Measurements from ENCODE around the gene SPR.

SPR gene

GRCh38 chr2:72887032-72887739 is at the start of gene SPR:
TSS of gene SPR (plus strand) at chr2:72887408. CDS start at chr2:72887433, 25 bp downstream.
- Histone ChIP-seq H3K4me3 (ENCODE audit: low read depth, low read length) (peak within 1 kb of the TSS; percentile 59), H3K27ac (no peak within 1 kb of the TSS), H3K27me3 (replicated peaks) (peaks cover 2% of the 10 kb centered on the region), H3K36me3 (replicated peaks) (no peaks in the 10 kb centered on the region)
- in situ Hi-C loops (cut with HindIII; ENCODE audit: low pct_ligation_motif_present, low sequenced_read_pairs), result no loop called here
- no peak for TF ChIP-seq CTCF (IDR thresholded peaks at IDR 0.05; ENCODE audit: low read depth, low read length, missing control alignments)
- peak; percentile 48 for DNase-seq

GRCh38 chr2:72840066-72840465 is 47.1 kb upstream of the SPR start:
- H3K4me3 ChIP-seq (ENCODE audit: low read depth, low read length), result no peak overlapping the region
- no peaks in the 10 kb centered on the region for H3K27me3 ChIP-seq (replicated peaks)
- DNase-seq, result no peak
- in situ Hi-C loops (cut with HindIII; ENCODE audit: low pct_ligation_motif_present, low sequenced_read_pairs), result no loop called here
- TF ChIP-seq CTCF (IDR thresholded peaks at IDR 0.05; ENCODE audit: low read depth, low read length, missing control alignments), result no peak
- H3K36me3 ChIP-seq (replicated peaks), result no peaks in the 10 kb centered on the region
- H3K27ac ChIP-seq, result no peak overlapping the region

- Histone ChIP-seq H3K27ac (no peak overlapping the region), H3K36me3 (replicated peaks) (no peaks in the 10 kb centered on the region), H3K4me3 (ENCODE audit: low read depth, low read length) (no peak overlapping the region), H3K27me3 (replicated peaks) (no peaks in the 10 kb centered on the region)
- no peak for TF ChIP-seq CTCF (IDR thresholded peaks at IDR 0.05; ENCODE audit: low read depth, low read length, missing control alignments)
- DNase-seq, result no peak
- in situ Hi-C loops (cut with HindIII; ENCODE audit: low pct_ligation_motif_present, low sequenced_read_pairs), result no loop called here
Measured at GRCh38 chr2:72841462-72842125, 45.6 kb upstream of the SPR start.

GRCh38 chr2:72843301-72843700 is 43.9 kb upstream of the SPR start:
- in situ Hi-C loops (cut with HindIII; ENCODE audit: low pct_ligation_motif_present, low sequenced_read_pairs), result no loop called here
- Histone ChIP-seq H3K36me3 (replicated peaks) (no peaks in the 10 kb centered on the region), H3K27ac (no peak overlapping the region), H3K27me3 (replicated peaks) (no peaks in the 10 kb centered on the region), H3K4me3 (ENCODE audit: low read depth, low read length) (no peak overlapping the region)
- no peak for DNase-seq
- TF ChIP-seq CTCF (IDR thresholded peaks at IDR 0.05; ENCODE audit: low read depth, low read length, missing control alignments), result no peak

- Histone ChIP-seq H3K36me3 (replicated peaks) (no peaks in the 10 kb centered on the region), H3K27me3 (replicated peaks) (peaks cover 8% of the 10 kb centered on the region), H3K27ac (no peak overlapping the region), H3K4me3 (ENCODE audit: low read depth, low read length) (no peak overlapping the region)
- no peak for DNase-seq
- TF ChIP-seq CTCF (IDR thresholded peaks at IDR 0.05; ENCODE audit: low read depth, low read length, missing control alignments), result no peak
- in situ Hi-C loops (cut with HindIII; ENCODE audit: low pct_ligation_motif_present, low sequenced_read_pairs), result no loop called here
Measured at GRCh38 chr2:72846171-72847095, 40.8 kb upstream of the SPR start.

Measured in brain microvascular endothelial cell (primary cell).